HCT116 (cell line): Measurements from ENCODE around the gene PRR36. TPM values are rescaled to one million over a fixed set of nuclear protein-coding genes. Genes with fewer than 3 reads are reported as not detected.
A peak's percentile ranks its signal among the peaks of the same experiment; 100 is the strongest.

ENCODE experiments used
- ATAC-seq: fragments of 200-7000 bp; cut with Tn5 transposase; 2 replicates; pipeline ENCODE4 v1.9.1; 2020; ENCODE audit warnings: mild to moderate bottlenecking, moderate library complexity
- BruUV-seq: library from RNA; stranded (reverse); fragments of 400-500 nt; replicated peaks from 2 replicates; lab custom pipeline; 2021; lab: Mats Ljungman, UMichigan
- CTCF ChIA-PET: fragments of 300-600 bp; sonication (Branson Sonifier 250); formaldehyde crosslinking; loops from one replicate; lab custom pipeline; 2021; ENCODE audit warnings: antibody characterized with exemption; lab: Charles Lee
- POLR2A ChIA-PET: fragments of 300-600, 350-600 bp; sonication (Branson Sonifier 250); formaldehyde crosslinking; loops from one replicate; lab custom pipeline; 2021; ENCODE audit warnings: antibody characterized with exemption; lab: Charles Lee
- RAD21 ChIA-PET, 2 experiments: fragments of 300-600 bp; sonication (Branson Sonifier 250); formaldehyde crosslinking; loops; one replicate each; lab custom pipeline; 2023; ENCODE audit warnings: low total read pairs in 2 of 2; ENCODE audit not compliant: uncharacterized antibody in 2 of 2, unreplicated experiment in 2 of 2, low non-redundant PET in 1 of 2; lab: Charles Lee
- DNase-seq: peaks from one replicate; pipeline ENCODE4 v3.0.0-alpha.2; 2010; ENCODE audit warnings: low read depth, low spot score
- H2AFZ ChIP-seq: fragments of 200-600 bp; shearing (Covaris generic), sonication (generic); 2 replicates; pipeline ENCODE4 v1.6.1; 2017; ENCODE audit warnings: low read depth, mixed run types, mixed read lengths, antibody characterized with exemption, low read length; ENCODE audit not compliant: poor library complexity, severe bottlenecking
- H3K27ac ChIP-seq: 2 replicates; pipeline ENCODE4 v1.5.1; 2012; ENCODE audit warnings: low read depth, low read length
- H3K27me3 ChIP-seq: fragments of 200-600 bp; sonication (generic); 2 replicates; pipeline ENCODE4 v1.6.1; 2016; ENCODE audit warnings: mixed run types, low read length, mixed read lengths; ENCODE audit not compliant: insufficient read depth
- H3K36me3 ChIP-seq, 2 experiments: fragments of 200-500 bp in 1 of 2; fragments of 200-600 bp in 1 of 2; sonication (Bioruptor generic) in 1 of 2; sonication (generic) in 1 of 2; 2 replicates each; pipeline versions ENCODE4 v1.5.1 to v1.6.1; 2014 to 2016; ENCODE audit warnings: low read length in 2 of 2, inconsistent platforms in 1 of 2, mixed read lengths in 1 of 2, mixed run types in 1 of 2; ENCODE audit not compliant: insufficient read depth in 2 of 2, control insufficient read depth in 1 of 2
- H3K4me1 ChIP-seq, 2 experiments: fragments of 200-600 bp in 1 of 2; sonication (generic) in 1 of 2; 2 replicates each; pipeline versions ENCODE4 v1.5.1 to v1.6.1; 2012 to 2017; ENCODE audit warnings: low read length in 2 of 2, inconsistent platforms in 1 of 2, mild to moderate bottlenecking in 1 of 2, mixed read lengths in 1 of 2, mixed run types in 1 of 2, moderate library complexity in 1 of 2; ENCODE audit not compliant: insufficient read depth in 2 of 2, control insufficient read depth in 1 of 2
- H3K4me2 ChIP-seq: fragments of 200-600 bp; sonication (generic); 2 replicates; pipeline ENCODE4 v1.6.1; 2017; ENCODE audit warnings: mixed run types, low read length, mixed read lengths
- H3K4me3 ChIP-seq, 2 experiments: fragments of 200-600 bp in 1 of 2; sonication (generic) in 1 of 2; replicated peaks in 1 of 2; 2 replicates each; pipeline ENCODE4 v1.5.1; 2011 to 2016; ENCODE audit warnings: low read length in 2 of 2, control low read depth in 1 of 2, low read depth in 1 of 2, mild to moderate bottlenecking in 1 of 2, mixed read lengths in 1 of 2, mixed run types in 1 of 2
- H3K79me2 ChIP-seq: fragments of 200-600 bp; sonication (generic); 2 replicates; pipeline ENCODE4 v1.6.1; 2017; ENCODE audit warnings: mild to moderate bottlenecking, mixed run types, low read length, moderate library complexity, mixed read lengths; ENCODE audit not compliant: insufficient read depth
- H3K9ac ChIP-seq: fragments of 200-600 bp; sonication (generic); 2 replicates; pipeline ENCODE4 v1.6.1; 2016; ENCODE audit warnings: low read length, mixed read lengths
- H3K9me2 ChIP-seq: fragments of 200-600 bp; sonication (generic), shearing (Covaris generic); 2 replicates; pipeline ENCODE4 v1.6.1; 2017; ENCODE audit warnings: mixed run types, mild to moderate bottlenecking, moderate library complexity; ENCODE audit not compliant: insufficient read depth
- H3K9me3 ChIP-seq, 2 experiments: fragments of 200-500 bp in 1 of 2; fragments of 200-600 bp in 1 of 2; sonication (Bioruptor generic) in 1 of 2; sonication (generic) in 1 of 2; 2 replicates each; pipeline ENCODE4 v1.6.1; 2014 to 2017; ENCODE audit warnings: low read length in 2 of 2, mixed read lengths in 2 of 2, inconsistent platforms in 1 of 2, low read depth in 1 of 2, mild to moderate bottlenecking in 1 of 2, mixed run types in 1 of 2, moderate library complexity in 1 of 2; ENCODE audit not compliant: control insufficient read depth in 1 of 2, insufficient read depth in 1 of 2
- H4K20me1 ChIP-seq: fragments of 200-600 bp; sonication (generic), shearing (Covaris generic); 2 replicates; pipeline ENCODE4 v1.6.1; 2017; ENCODE audit warnings: mixed run types, mild to moderate bottlenecking, moderate library complexity; ENCODE audit not compliant: insufficient read depth
- ATF3 ChIP-seq: IDR thresholded peaks from 2 replicates; pipeline ENCODE4 v1.6.1; 2012
- CBX3 ChIP-seq: IDR thresholded peaks from 2 replicates; pipeline ENCODE4 v1.6.1; 2012; ENCODE audit warnings: low read depth
- CEBPB ChIP-seq: IDR thresholded peaks from 2 replicates; pipeline ENCODE4 v1.6.1; 2012; ENCODE audit warnings: low read depth
- EGR1 ChIP-seq: IDR thresholded peaks from 2 replicates; pipeline ENCODE4 v1.6.1; 2012; ENCODE audit warnings: low read depth
- ELF1 ChIP-seq: IDR thresholded peaks from 2 replicates; pipeline ENCODE4 v1.6.1; 2012; ENCODE audit warnings: low read depth, borderline replicate concordance
- EZH2 ChIP-seq: fragments of 200-600 bp; sonication (generic); IDR thresholded peaks from 2 replicates; pipeline ENCODE4 v1.6.1; 2017; ENCODE audit warnings: antibody characterized with exemption, mixed run types
- EZH2phosphoT487 ChIP-seq: fragments of 200-600 bp; IDR thresholded peaks from 2 replicates; pipeline ENCODE4 v1.6.1; 2018; ENCODE audit warnings: antibody characterized with exemption, borderline replicate concordance
- FOSL1 ChIP-seq: IDR thresholded peaks from 2 replicates; pipeline ENCODE4 v1.6.1; 2012; ENCODE audit warnings: low read depth
- POLR2A ChIP-seq: IDR thresholded peaks from 2 replicates; pipeline ENCODE4 v1.7.0; 2011; ENCODE audit warnings: borderline replicate concordance; ENCODE audit not compliant: insufficient read depth, insufficient read length; ENCODE audit errors: extremely low read depth
- SP1 ChIP-seq: IDR thresholded peaks from 2 replicates; pipeline ENCODE4 v1.6.1; 2012; ENCODE audit warnings: low read depth
- SRF ChIP-seq: IDR thresholded peaks from 2 replicates; pipeline ENCODE4 v1.6.1; 2012; ENCODE audit warnings: low read depth
- TCF7L2 ChIP-seq: IDR thresholded peaks from 2 replicates; pipeline ENCODE4 v1.7.0; 2011; ENCODE audit warnings: borderline replicate concordance, inconsistent platforms; ENCODE audit not compliant: insufficient read depth, insufficient read length; ENCODE audit errors: extremely low read depth
- YY1 ChIP-seq: IDR thresholded peaks from 2 replicates; pipeline ENCODE4 v1.6.1; 2011; ENCODE audit warnings: low read length, low read depth, moderate library complexity, mild to moderate bottlenecking; ENCODE audit not compliant: insufficient replicate concordance; ENCODE audit errors: extremely low read depth
- ZNF274 ChIP-seq: fragments of 200-500 bp; sonication (Bioruptor generic); IDR thresholded peaks from 2 replicates; pipeline ENCODE4 v1.6.1; 2014; ENCODE audit warnings: mild to moderate bottlenecking, low read depth, low read length, inconsistent platforms
- intact Hi-C: fragments of 100-400 bp; cut with micrococcal nuclease; formaldehyde crosslinking; loops from 2 replicates; pipeline ENCODE4 v1.10.0; 2022
- total RNA-seq: library from RNA; stranded (reverse); gene quantifications from one replicate; pipeline ENCODE4 v1.2.1, GENCODE V29; 2021; ENCODE audit not compliant: unreplicated experiment
- TF ChIP-seq, protein P1 (sequence below), 3 experiments: fragments of 200-600 bp in 1 of 3; sonication (generic) in 1 of 3; IDR thresholded peaks in 2 of 3; conservative IDR thresholded peaks in 1 of 3; 2 replicates each; pipeline ENCODE4 v1.5.1; 2012 to 2017; ENCODE audit warnings: low read depth in 2 of 3, low read length in 2 of 3, antibody characterized with exemption in 1 of 3, borderline replicate concordance in 1 of 3, control low read depth in 1 of 3, mild to moderate bottlenecking in 1 of 3, mixed read lengths in 1 of 3, mixed run types in 1 of 3, moderate library complexity in 1 of 3; ENCODE audit not compliant: insufficient read depth in 1 of 3
- TF ChIP-seq, protein P2 (sequence below): IDR thresholded peaks from 2 replicates; pipeline ENCODE4 v1.6.1; 2012

Gene PRR36
- total RNA-seq, 1 experiment from 2014 or later = 7.5 TPM

GRCh38 chr19:7855426-7856108 lies 18.6 kb downstream of the PRR36 start:
- no peak for TF ChIP-seq ZNF274
- no peak for TF ChIP-seq EZH2
- no peak for TF ChIP-seq CBX3
- TF ChIP-seq SRF = no peak
- H3K9ac ChIP-seq = no peak overlapping the region
- ChIA-PET POLR2A (no interaction called here), RAD21 (interaction anchor here in 1 of 2 experiments (0.7 kb wide), 1 partner anchor 13 kb away, joined by 3 read pairs; no protein-coding TSS in a partner anchor), CTCF (no interaction called here)
- H3K4me2 ChIP-seq = no peak overlapping the region
- H3K79me2 ChIP-seq = no peaks in the 10 kb centered on the region
- H3K27ac ChIP-seq = no peak overlapping the region
- peaks cover 11 to 23% of the 10 kb centered on the region in 2 experiments; a peak in 3 of 4 replicates for H3K4me1 ChIP-seq
- DNase-seq (no peak), ATAC-seq (no peak)
- no peak overlapping the region for H3K4me3 ChIP-seq
- no TSS peak for BruUV-seq
- H3K27me3 ChIP-seq = no peaks in the 10 kb centered on the region
- H3K9me2 ChIP-seq = no peaks in the 10 kb centered on the region
- no peaks in the 10 kb centered on the region for H3K36me3 ChIP-seq
- no peaks in the 10 kb centered on the region for H3K9me3 ChIP-seq
- H4K20me1 ChIP-seq = no peaks in the 10 kb centered on the region
- intact Hi-C loops = no loop called here
- H2AFZ ChIP-seq = no peak overlapping the region

- ChIA-PET RAD21 (interaction anchor here (1.5 to 1.6 kb wide), 2 partner anchors 15 to 67 kb away, joined by 5 to 7 read pairs; partner anchors contain the start of gene SNAPC2 (in 1 of the 2)), CTCF (interaction anchor here (0.6 to 2.8 kb wide), 9 partner anchors 8 to 216 kb away, joined by 3 to 29 read pairs (median 4); partner anchors contain the start of genes EVI5L, SNAPC2, STXBP2 and TIMM44), POLR2A (interaction anchor here (1.0 kb wide), 1 partner anchor 15 kb away, joined by 3 read pairs; no protein-coding TSS in a partner anchor)
- no peaks in the 10 kb centered on the region for H3K9me2 ChIP-seq
- H3K79me2 ChIP-seq = no peaks in the 10 kb centered on the region
- BruUV-seq = no TSS peak
- peak overlapping the region; percentile 39 for H3K9ac ChIP-seq
- peak overlapping the region; percentile 62 for H3K4me2 ChIP-seq
- H3K36me3 ChIP-seq = no peaks in the 10 kb centered on the region
- DNase-seq = no peak
- no peaks in the 10 kb centered on the region for H3K27me3 ChIP-seq
- peak overlapping the region in 1 of 2 experiments; percentile 9; a peak in 1 of 4 replicates for H3K4me3 ChIP-seq
- H3K9me3 ChIP-seq = no peaks in the 10 kb centered on the region
- no peak overlapping the region for H2AFZ ChIP-seq
- H3K27ac ChIP-seq = no peak overlapping the region
- no peaks in the 10 kb centered on the region for H4K20me1 ChIP-seq
- H3K4me1 ChIP-seq = peaks cover 11 to 23% of the 10 kb centered on the region in 2 experiments; a peak in 3 of 4 replicates
- intact Hi-C loops = loop anchor here (5.0 kb wide), 1 partner anchor 69 kb away; the partner anchor contains the start of gene SNAPC2
- no peak; the same call in 1 of the 2 replicates for ATAC-seq
- no peak for TF ChIP-seq TCF7L2
- no peak for TF ChIP-seq SRF
- TF ChIP-seq ZNF274 = no peak
- TF ChIP-seq YY1 = no peak
- TF ChIP-seq POLR2A = no peak
- no peak for TF ChIP-seq FOSL1
- TF ChIP-seq, protein P1, sequence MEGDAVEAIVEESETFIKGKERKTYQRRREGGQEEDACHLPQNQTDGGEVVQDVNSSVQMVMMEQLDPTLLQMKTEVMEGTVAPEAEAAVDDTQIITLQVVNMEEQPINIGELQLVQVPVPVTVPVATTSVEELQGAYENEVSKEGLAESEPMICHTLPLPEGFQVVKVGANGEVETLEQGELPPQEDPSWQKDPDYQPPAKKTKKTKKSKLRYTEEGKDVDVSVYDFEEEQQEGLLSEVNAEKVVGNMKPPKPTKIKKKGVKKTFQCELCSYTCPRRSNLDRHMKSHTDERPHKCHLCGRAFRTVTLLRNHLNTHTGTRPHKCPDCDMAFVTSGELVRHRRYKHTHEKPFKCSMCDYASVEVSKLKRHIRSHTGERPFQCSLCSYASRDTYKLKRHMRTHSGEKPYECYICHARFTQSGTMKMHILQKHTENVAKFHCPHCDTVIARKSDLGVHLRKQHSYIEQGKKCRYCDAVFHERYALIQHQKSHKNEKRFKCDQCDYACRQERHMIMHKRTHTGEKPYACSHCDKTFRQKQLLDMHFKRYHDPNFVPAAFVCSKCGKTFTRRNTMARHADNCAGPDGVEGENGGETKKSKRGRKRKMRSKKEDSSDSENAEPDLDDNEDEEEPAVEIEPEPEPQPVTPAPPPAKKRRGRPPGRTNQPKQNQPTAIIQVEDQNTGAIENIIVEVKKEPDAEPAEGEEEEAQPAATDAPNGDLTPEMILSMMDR (IDR thresholded peaks at IDR 0.05 in 2 of 3, conservative IDR thresholded peaks at IDR 0.05 in 1 of 3; ENCODE audit: borderline replicate concordance in 1 of 3, insufficient read depth in 1 of 3, low read depth in 2 of 3, low read length in 2 of 3) = no peak
- TF ChIP-seq CBX3 = no peak
- TF ChIP-seq SP1 = no peak
- TF ChIP-seq EZH2phosphoT487 = no peak
- TF ChIP-seq, protein P2, sequence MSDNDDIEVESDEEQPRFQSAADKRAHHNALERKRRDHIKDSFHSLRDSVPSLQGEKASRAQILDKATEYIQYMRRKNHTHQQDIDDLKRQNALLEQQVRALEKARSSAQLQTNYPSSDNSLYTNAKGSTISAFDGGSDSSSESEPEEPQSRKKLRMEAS = no peak
- TF ChIP-seq ELF1 = no peak
- TF ChIP-seq ATF3 = no peak
- TF ChIP-seq CEBPB = no peak
- no peak for TF ChIP-seq EGR1
These were observed 20.4 kb downstream of the PRR36 start for GRCh38 chr19:7853770-7854128.
